Esophagus muscularis mucosa (tissue), 4 donors: Measurements from ENCODE around the gene HYCC2. TPM values are rescaled to one million over a fixed set of nuclear protein-coding genes. Genes with fewer than 3 reads are reported as not detected.
"Not testable (repeated sequence)": the region's sequence is repeated elsewhere in the genome, so short reads cannot be mapped to it uniquely, and the experiment has no call there.

ENCODE experiments used
- DNase-seq: peaks from one replicate; pipeline ENCODE4 v3.0.0-alpha.2; 2017; ENCODE audit errors: extremely low spot score
- H3K27ac ChIP-seq, 4 donors: fragments of 200-600 bp; sonication (generic); replicated peaks in 1 of 4; 1 replicate in 3 of 4; 2 replicates in 1 of 4; pipeline ENCODE4 v1.5.1; 2016 to 2019; ENCODE audit warnings: mild to moderate bottlenecking in 1 of 4
- H3K27me3 ChIP-seq, 4 donors: fragments of 200-600 bp; sonication (generic); one replicate each; pipeline versions ENCODE4 v1.5.1 to v1.6.0; 2016 to 2019
- H3K36me3 ChIP-seq, 4 donors: fragments of 200-600 bp; sonication (generic); one replicate each; pipeline ENCODE4 v1.5.1; 2016 to 2019
- H3K4me1 ChIP-seq, 4 donors: fragments of 200-600 bp; sonication (generic); one replicate each; pipeline ENCODE4 v1.5.1; 2016 to 2019
- H3K4me3 ChIP-seq, 4 donors: fragments of 200-600 bp; sonication (generic); 1 replicate in 2 of 4; 2 replicates in 2 of 4; pipeline ENCODE4 v1.5.1; 2016 to 2019; ENCODE audit warnings: mild to moderate bottlenecking in 4 of 4, moderate library complexity in 1 of 4
- H3K9me3 ChIP-seq, 4 donors: fragments of 200-600 bp; sonication (generic); 1 replicate in 3 of 4; 2 replicates in 1 of 4; pipeline ENCODE4 v1.5.1; 2016 to 2019
- CTCF ChIP-seq, 3 experiments: fragments of 200-600 bp in 2 of 3; fragments of 450-650 bp in 1 of 3; sonication (generic) in 2 of 3; IDR thresholded peaks; one replicate each; pipeline ENCODE4 v1.5.1; 2017 to 2019; ENCODE audit warnings: antibody characterized with exemption in 3 of 3, mild to moderate bottlenecking in 2 of 3, moderate library complexity in 1 of 3
- EP300 ChIP-seq: sonication (generic); formaldehyde crosslinking; IDR thresholded peaks from one replicate; pipeline ENCODE4 v1.6.1; 2017; ENCODE audit warnings: antibody characterized with exemption
- POLR2A ChIP-seq: fragments of 450-650 bp; IDR thresholded peaks from one replicate; pipeline ENCODE4 v1.6.1; 2017; ENCODE audit warnings: antibody characterized with exemption, moderate library complexity, mild to moderate bottlenecking, low read depth
- POLR2AphosphoS5 ChIP-seq, 2 donors: sonication (generic); formaldehyde crosslinking; IDR thresholded peaks; one replicate each; pipeline ENCODE4 v1.6.1; 2017; ENCODE audit warnings: antibody characterized with exemption in 2 of 2
- WGBS: methylation state at CpG from one replicate; pipeline ENCODE4 v1.1.5; 2018; 5-methylcytosine and 5-hydroxymethylcytosine counted together
- intact Hi-C: fragments of 100-400 bp; cut with DNase I; formaldehyde crosslinking; loops from one replicate; pipeline ENCODE4 v1.15.1; 2023
- total RNA-seq, 4 donors: library from RNA; depleted of rRNA; stranded (reverse); fragments of >200 nt; gene quantifications; one replicate each; pipeline versions ENCODE4 v1.1.0 to v1.2.1, GENCODE V29; 2016

HYCC2 gene
- total RNA-seq, 4 donors from 2014 or later = 9.1 to 15.4 (median 10.8) TPM

- TF ChIP-seq EP300 (no peak), POLR2A (no peak), POLR2AphosphoS5 (IDR thresholded peaks at IDR 0.05) (no peak), CTCF (IDR thresholded peaks at IDR 0.05) (no peak)
- peak overlapping the region in 1 of 4 donors; percentile 10 for H3K27ac ChIP-seq
- H3K9me3 ChIP-seq = no peaks in the 10 kb centered on the region
- peaks cover 12 to 17% (median 14%) of the 10 kb centered on the region in 4 donors for H3K4me1 ChIP-seq
- H3K27me3 ChIP-seq = no peaks in the 10 kb centered on the region
- DNase-seq = no peak
- whole genome bisulfite sequencing = 75% methylated on average over 4 of the region's 4 CpGs
- H3K4me3 ChIP-seq = no peak overlapping the region
- intact Hi-C loops = no loop called here
- peaks cover 0 to 28% (median 14%) of the 10 kb centered on the region in 4 donors for H3K36me3 ChIP-seq
These were observed 13.7 kb downstream of the HYCC2 start for GRCh38 chr2:201057715-201058248.

- no peak for DNase-seq
- Histone ChIP-seq H3K27ac (peak overlapping the region in 1 of 4 donors; percentile 10), H3K4me3 (no peak overlapping the region), H3K4me1 (peaks cover 12 to 17% (median 14%) of the 10 kb centered on the region in 4 donors), H3K9me3 (no peaks in the 10 kb centered on the region), H3K36me3 (peaks cover 0 to 34% (median 14%) of the 10 kb centered on the region in 4 donors), H3K27me3 (no peaks in the 10 kb centered on the region)
- WGBS = 33% methylated on average over 2 of the region's 2 CpGs
- TF ChIP-seq EP300 (no peak), CTCF (IDR thresholded peaks at IDR 0.05) (no peak), POLR2AphosphoS5 (IDR thresholded peaks at IDR 0.05) (no peak), POLR2A (no peak)
- intact Hi-C loops = no loop called here
These were observed 14.4 kb downstream of the HYCC2 start for GRCh38 chr2:201057087-201057521.

GRCh38 chr2:201049455-201049854 lies 22.0 kb downstream of the HYCC2 start:
- Histone ChIP-seq H3K27me3 (no peaks in the 10 kb centered on the region), H3K36me3 (peaks cover 0 to 17% (median 2%) of the 10 kb centered on the region in 4 donors), H3K4me1 (peaks cover 0 to 6% (median 0%) of the 10 kb centered on the region in 4 donors), H3K9me3 (no peaks in the 10 kb centered on the region), H3K27ac (no peak overlapping the region), H3K4me3 (no peak overlapping the region)
- no peak for DNase-seq
- 98% methylated on average over 11 of the region's 11 CpGs for WGBS
- TF ChIP-seq POLR2A = no peak
- intact Hi-C loops = no loop called here

- peaks cover 0 to 6% (median 0%) of the 10 kb centered on the region in 4 donors for H3K4me1 ChIP-seq
- no peak overlapping the region for H3K27ac ChIP-seq
- no peak overlapping the region for H3K4me3 ChIP-seq
- TF ChIP-seq POLR2AphosphoS5 (IDR thresholded peaks at IDR 0.05) (no peak), POLR2A (no peak), EP300 (no peak), CTCF (IDR thresholded peaks at IDR 0.05) (no peak)
- H3K36me3 ChIP-seq = peaks cover 0 to 4% (median 0%) of the 10 kb centered on the region in 4 donors
- 95% methylated on average over 2 of the region's 2 CpGs for whole genome bisulfite sequencing
- no peaks in the 10 kb centered on the region for H3K27me3 ChIP-seq
- no peaks in the 10 kb centered on the region for H3K9me3 ChIP-seq
- no peak for DNase-seq
- intact Hi-C loops = no loop called here
These were observed 24.6 kb downstream of the HYCC2 start for GRCh38 chr2:201046881-201047280.

GRCh38 chr2:201043050-201043449 lies 28.4 kb downstream of the HYCC2 start:
- intact Hi-C loops, H3K4me1 ChIP-seq: not testable (repeated sequence)

GRCh38 chr2:201042451-201042850 lies 29.0 kb downstream of the HYCC2 start:
- DNase-seq, intact Hi-C loops, H3K27me3 ChIP-seq, H3K4me3 ChIP-seq, H3K36me3 ChIP-seq, H3K27ac ChIP-seq, H3K4me1 ChIP-seq, H3K9me3 ChIP-seq: not testable (repeated sequence)
- 97% methylated on average over 6 of the region's 36 CpGs for WGBS

More at GRCh38 chr2:201043050-201043449, 28.4 kb downstream of the HYCC2 start:
- H3K9me3 ChIP-seq, H3K27me3 ChIP-seq, H3K27ac ChIP-seq, H3K36me3 ChIP-seq, H3K4me3 ChIP-seq, DNase-seq: not testable (repeated sequence)
- WGBS = 91% methylated on average over 5 of the region's 5 CpGs
